HCT116 (cell line): Measurements from ENCODE around the gene PARVB. TPM values are rescaled to one million over a fixed set of nuclear protein-coding genes. Genes with fewer than 3 reads are reported as not detected.

ENCODE experiments used
- ATAC-seq: fragments of 200-7000 bp; cut with Tn5 transposase; 2 replicates; pipeline ENCODE4 v1.9.1; 2020; ENCODE audit warnings: mild to moderate bottlenecking, moderate library complexity
- BruUV-seq: library from RNA; stranded (reverse); fragments of 400-500 nt; replicated peaks from 2 replicates; lab custom pipeline; 2021; lab: Mats Ljungman, UMichigan
- CTCF ChIA-PET: fragments of 300-600 bp; sonication (Branson Sonifier 250); formaldehyde crosslinking; loops from one replicate; lab custom pipeline; 2021; ENCODE audit warnings: antibody characterized with exemption; lab: Charles Lee
- POLR2A ChIA-PET: fragments of 300-600, 350-600 bp; sonication (Branson Sonifier 250); formaldehyde crosslinking; loops from one replicate; lab custom pipeline; 2021; ENCODE audit warnings: antibody characterized with exemption; lab: Charles Lee
- RAD21 ChIA-PET, 2 experiments: fragments of 300-600 bp; sonication (Branson Sonifier 250); formaldehyde crosslinking; loops; one replicate each; lab custom pipeline; 2023; ENCODE audit warnings: low total read pairs in 2 of 2; ENCODE audit not compliant: uncharacterized antibody in 2 of 2, unreplicated experiment in 2 of 2, low non-redundant PET in 1 of 2; lab: Charles Lee
- DNase-seq: peaks from one replicate; pipeline ENCODE4 v3.0.0-alpha.2; 2010; ENCODE audit warnings: low read depth, low spot score
- H2AFZ ChIP-seq: fragments of 200-600 bp; shearing (Covaris generic), sonication (generic); 2 replicates; pipeline ENCODE4 v1.6.1; 2017; ENCODE audit warnings: low read depth, mixed run types, mixed read lengths, antibody characterized with exemption, low read length; ENCODE audit not compliant: poor library complexity, severe bottlenecking
- H3K27ac ChIP-seq: 2 replicates; pipeline ENCODE4 v1.5.1; 2012; ENCODE audit warnings: low read depth, low read length
- H3K27me3 ChIP-seq: fragments of 200-600 bp; sonication (generic); 2 replicates; pipeline ENCODE4 v1.6.1; 2016; ENCODE audit warnings: mixed run types, low read length, mixed read lengths; ENCODE audit not compliant: insufficient read depth
- H3K36me3 ChIP-seq, 2 experiments: fragments of 200-500 bp in 1 of 2; fragments of 200-600 bp in 1 of 2; sonication (Bioruptor generic) in 1 of 2; sonication (generic) in 1 of 2; 2 replicates each; pipeline versions ENCODE4 v1.5.1 to v1.6.1; 2014 to 2016; ENCODE audit warnings: low read length in 2 of 2, inconsistent platforms in 1 of 2, mixed read lengths in 1 of 2, mixed run types in 1 of 2; ENCODE audit not compliant: insufficient read depth in 2 of 2, control insufficient read depth in 1 of 2
- H3K4me1 ChIP-seq, 2 experiments: fragments of 200-600 bp in 1 of 2; sonication (generic) in 1 of 2; 2 replicates each; pipeline versions ENCODE4 v1.5.1 to v1.6.1; 2012 to 2017; ENCODE audit warnings: low read length in 2 of 2, inconsistent platforms in 1 of 2, mild to moderate bottlenecking in 1 of 2, mixed read lengths in 1 of 2, mixed run types in 1 of 2, moderate library complexity in 1 of 2; ENCODE audit not compliant: insufficient read depth in 2 of 2, control insufficient read depth in 1 of 2
- H3K4me2 ChIP-seq: fragments of 200-600 bp; sonication (generic); 2 replicates; pipeline ENCODE4 v1.6.1; 2017; ENCODE audit warnings: mixed run types, low read length, mixed read lengths
- H3K4me3 ChIP-seq, 2 experiments: fragments of 200-600 bp in 1 of 2; sonication (generic) in 1 of 2; replicated peaks in 1 of 2; 2 replicates each; pipeline ENCODE4 v1.5.1; 2011 to 2016; ENCODE audit warnings: low read length in 2 of 2, control low read depth in 1 of 2, low read depth in 1 of 2, mild to moderate bottlenecking in 1 of 2, mixed read lengths in 1 of 2, mixed run types in 1 of 2
- H3K79me2 ChIP-seq: fragments of 200-600 bp; sonication (generic); 2 replicates; pipeline ENCODE4 v1.6.1; 2017; ENCODE audit warnings: mild to moderate bottlenecking, mixed run types, low read length, moderate library complexity, mixed read lengths; ENCODE audit not compliant: insufficient read depth
- H3K9ac ChIP-seq: fragments of 200-600 bp; sonication (generic); 2 replicates; pipeline ENCODE4 v1.6.1; 2016; ENCODE audit warnings: low read length, mixed read lengths
- H3K9me2 ChIP-seq: fragments of 200-600 bp; sonication (generic), shearing (Covaris generic); 2 replicates; pipeline ENCODE4 v1.6.1; 2017; ENCODE audit warnings: mixed run types, mild to moderate bottlenecking, moderate library complexity; ENCODE audit not compliant: insufficient read depth
- H3K9me3 ChIP-seq, 2 experiments: fragments of 200-500 bp in 1 of 2; fragments of 200-600 bp in 1 of 2; sonication (Bioruptor generic) in 1 of 2; sonication (generic) in 1 of 2; 2 replicates each; pipeline ENCODE4 v1.6.1; 2014 to 2017; ENCODE audit warnings: low read length in 2 of 2, mixed read lengths in 2 of 2, inconsistent platforms in 1 of 2, low read depth in 1 of 2, mild to moderate bottlenecking in 1 of 2, mixed run types in 1 of 2, moderate library complexity in 1 of 2; ENCODE audit not compliant: control insufficient read depth in 1 of 2, insufficient read depth in 1 of 2
- H4K20me1 ChIP-seq: fragments of 200-600 bp; sonication (generic), shearing (Covaris generic); 2 replicates; pipeline ENCODE4 v1.6.1; 2017; ENCODE audit warnings: mixed run types, mild to moderate bottlenecking, moderate library complexity; ENCODE audit not compliant: insufficient read depth
- ATF3 ChIP-seq: IDR thresholded peaks from 2 replicates; pipeline ENCODE4 v1.6.1; 2012
- CTCF ChIP-seq, 3 experiments: fragments of 200-600 bp in 1 of 3; sonication (generic) in 1 of 3; IDR thresholded peaks in 2 of 3; conservative IDR thresholded peaks in 1 of 3; 2 replicates each; pipeline ENCODE4 v1.5.1; 2012 to 2017; ENCODE audit warnings: low read depth in 2 of 3, low read length in 2 of 3, antibody characterized with exemption in 1 of 3, borderline replicate concordance in 1 of 3, control low read depth in 1 of 3, mild to moderate bottlenecking in 1 of 3, mixed read lengths in 1 of 3, mixed run types in 1 of 3, moderate library complexity in 1 of 3; ENCODE audit not compliant: insufficient read depth in 1 of 3
- ELF1 ChIP-seq: IDR thresholded peaks from 2 replicates; pipeline ENCODE4 v1.6.1; 2012; ENCODE audit warnings: low read depth, borderline replicate concordance
- EZH2 ChIP-seq: fragments of 200-600 bp; sonication (generic); IDR thresholded peaks from 2 replicates; pipeline ENCODE4 v1.6.1; 2017; ENCODE audit warnings: antibody characterized with exemption, mixed run types
- EZH2phosphoT487 ChIP-seq: fragments of 200-600 bp; IDR thresholded peaks from 2 replicates; pipeline ENCODE4 v1.6.1; 2018; ENCODE audit warnings: antibody characterized with exemption, borderline replicate concordance
- FOSL1 ChIP-seq: IDR thresholded peaks from 2 replicates; pipeline ENCODE4 v1.6.1; 2012; ENCODE audit warnings: low read depth
- POLR2A ChIP-seq: IDR thresholded peaks from 2 replicates; pipeline ENCODE4 v1.7.0; 2011; ENCODE audit warnings: borderline replicate concordance; ENCODE audit not compliant: insufficient read depth, insufficient read length; ENCODE audit errors: extremely low read depth
- RAD21 ChIP-seq: IDR thresholded peaks from 2 replicates; pipeline ENCODE4 v1.6.1; 2012; ENCODE audit warnings: low read depth, mild to moderate bottlenecking
- REST ChIP-seq: IDR thresholded peaks from 2 replicates; pipeline ENCODE4 v1.6.1; 2012; ENCODE audit warnings: low read depth
- SIN3A ChIP-seq: IDR thresholded peaks from 2 replicates; pipeline ENCODE4 v1.6.1; 2012; ENCODE audit warnings: low read depth
- YY1 ChIP-seq: IDR thresholded peaks from 2 replicates; pipeline ENCODE4 v1.6.1; 2011; ENCODE audit warnings: low read length, low read depth, moderate library complexity, mild to moderate bottlenecking; ENCODE audit not compliant: insufficient replicate concordance; ENCODE audit errors: extremely low read depth
- ZBTB33 ChIP-seq: IDR thresholded peaks from 2 replicates; pipeline ENCODE4 v1.6.1; 2011; ENCODE audit warnings: mild to moderate bottlenecking, low read length, moderate library complexity; ENCODE audit not compliant: insufficient replicate concordance; ENCODE audit errors: extremely low read depth
- ZFX ChIP-seq: fragments of 450-650 bp; IDR thresholded peaks from 2 replicates; pipeline ENCODE4 v1.6.1; 2017
- intact Hi-C: fragments of 100-400 bp; cut with micrococcal nuclease; formaldehyde crosslinking; loops from 2 replicates; pipeline ENCODE4 v1.10.0; 2022
- total RNA-seq: library from RNA; stranded (reverse); gene quantifications from one replicate; pipeline ENCODE4 v1.2.1, GENCODE V29; 2021; ENCODE audit not compliant: unreplicated experiment

PARVB gene
- total RNA-seq, 1 experiment from 2014 or later = 21.4 TPM

GRCh38 chr22:44196731-44197131, 172.6 kb downstream of the PARVB start:
- RAD21 ChIA-PET = no interaction called here
- Histone ChIP-seq H3K9me2 (no peaks in the 10 kb centered on the region), H3K4me3 (no peak overlapping the region), H3K4me1 (peaks cover 4 to 8% of the 10 kb centered on the region in 2 experiments; a peak in 2 of 4 replicates), H3K27ac (no peak overlapping the region), H3K36me3 (no peaks in the 10 kb centered on the region), H3K9me3 (no peaks in the 10 kb centered on the region), H3K9ac (no peak overlapping the region), H2AFZ (no peak overlapping the region), H4K20me1 (no peaks in the 10 kb centered on the region), H3K27me3 (peaks cover 32% of the 10 kb centered on the region), H3K79me2 (no peaks in the 10 kb centered on the region), H3K4me2 (no peak overlapping the region)
- no peak for ATAC-seq
- CTCF ChIA-PET = no interaction called here
- intact Hi-C loops = no loop called here
- DNase-seq = no peak
- no peak for TF ChIP-seq RAD21
- no peak for TF ChIP-seq SIN3A
- no peak for TF ChIP-seq FOSL1
- no peak for TF ChIP-seq CTCF (IDR thresholded peaks at IDR 0.05 in 2 of 3, conservative IDR thresholded peaks at IDR 0.05 in 1 of 3; ENCODE audit: borderline replicate concordance in 1 of 3, insufficient read depth in 1 of 3, low read depth in 2 of 3, low read length in 2 of 3)
- no peak for TF ChIP-seq ZFX
- TF ChIP-seq ZBTB33 = no peak
- TF ChIP-seq YY1 = no peak
- TF ChIP-seq EZH2 = no peak
- TF ChIP-seq REST = no peak
- TF ChIP-seq ELF1 = no peak
- no peak for TF ChIP-seq POLR2A
- TF ChIP-seq ATF3 = no peak
- TF ChIP-seq EZH2phosphoT487 = no peak
- BruUV-seq = no TSS peak
- POLR2A ChIA-PET = no interaction called here
